Suprapubic skin (tissue), 4 donors: ENCODE measurements around the gene BDP1. TPM values are rescaled to one million over a fixed set of nuclear protein-coding genes. Genes with fewer than 3 reads are reported as not detected.
"Not testable (repeated sequence)": the region's sequence is repeated elsewhere in the genome, so short reads cannot be mapped to it uniquely, and the experiment has no call there.

ENCODE experiments used
- DNase-seq, 2 donors: peaks; one replicate each; pipeline ENCODE4 v3.0.0-alpha.2; 2019; ENCODE audit warnings: low spot score in 2 of 2
- H3K27ac ChIP-seq: fragments of 200-600 bp; sonication (generic); one replicate; pipeline ENCODE4 v1.5.1; 2019
- H3K27me3 ChIP-seq: fragments of 200-600 bp; sonication (generic); one replicate; pipeline ENCODE4 v1.5.1; 2019
- H3K36me3 ChIP-seq: fragments of 200-600 bp; sonication (generic); one replicate; pipeline ENCODE4 v1.5.1; 2019
- H3K4me1 ChIP-seq: fragments of 200-600 bp; sonication (generic); one replicate; pipeline ENCODE4 v1.5.1; 2019
- H3K4me3 ChIP-seq: fragments of 200-600 bp; sonication (generic); one replicate; pipeline ENCODE4 v1.5.1; 2019; ENCODE audit warnings: mild to moderate bottlenecking
- H3K9me3 ChIP-seq: fragments of 200-600 bp; sonication (generic); one replicate; pipeline ENCODE4 v1.5.1; 2019
- EP300 ChIP-seq: sonication (generic); formaldehyde crosslinking; IDR thresholded peaks from one replicate; pipeline ENCODE4 v1.6.1; 2017; ENCODE audit warnings: antibody characterized with exemption
- POLR2A ChIP-seq, 2 donors: fragments of 450-650 bp; IDR thresholded peaks; one replicate each; pipeline ENCODE4 v1.6.1; 2017; ENCODE audit warnings: antibody characterized with exemption in 2 of 2, mild to moderate bottlenecking in 2 of 2, moderate library complexity in 2 of 2
- POLR2AphosphoS5 ChIP-seq, 3 donors: sonication (generic); formaldehyde crosslinking; IDR thresholded peaks; one replicate each; pipeline ENCODE4 v1.6.1; 2017; ENCODE audit warnings: antibody characterized with exemption in 3 of 3
- WGBS: methylation state at CpG from one replicate; pipeline ENCODE4 v1.1.5; 2018; 5-methylcytosine and 5-hydroxymethylcytosine counted together
- total RNA-seq, 4 donors: library from RNA; depleted of rRNA; stranded (reverse); fragments of >200 nt; gene quantifications; one replicate each; pipeline ENCODE4 v1.1.0, GENCODE V29; 2016
- TF ChIP-seq, protein P1 (sequence below), 2 donors: fragments of 200-600 bp in 1 of 2; fragments of 450-650 bp in 1 of 2; sonication (generic) in 1 of 2; IDR thresholded peaks; one replicate each; pipeline ENCODE4 v1.5.1; 2016 to 2019; ENCODE audit warnings: antibody characterized with exemption in 2 of 2, mild to moderate bottlenecking in 1 of 2, moderate library complexity in 1 of 2

The BDP1 gene
- total RNA-seq, 4 donors from 2014 or later: 19.3 to 48.4 (median 30.5) TPM

DNA sequence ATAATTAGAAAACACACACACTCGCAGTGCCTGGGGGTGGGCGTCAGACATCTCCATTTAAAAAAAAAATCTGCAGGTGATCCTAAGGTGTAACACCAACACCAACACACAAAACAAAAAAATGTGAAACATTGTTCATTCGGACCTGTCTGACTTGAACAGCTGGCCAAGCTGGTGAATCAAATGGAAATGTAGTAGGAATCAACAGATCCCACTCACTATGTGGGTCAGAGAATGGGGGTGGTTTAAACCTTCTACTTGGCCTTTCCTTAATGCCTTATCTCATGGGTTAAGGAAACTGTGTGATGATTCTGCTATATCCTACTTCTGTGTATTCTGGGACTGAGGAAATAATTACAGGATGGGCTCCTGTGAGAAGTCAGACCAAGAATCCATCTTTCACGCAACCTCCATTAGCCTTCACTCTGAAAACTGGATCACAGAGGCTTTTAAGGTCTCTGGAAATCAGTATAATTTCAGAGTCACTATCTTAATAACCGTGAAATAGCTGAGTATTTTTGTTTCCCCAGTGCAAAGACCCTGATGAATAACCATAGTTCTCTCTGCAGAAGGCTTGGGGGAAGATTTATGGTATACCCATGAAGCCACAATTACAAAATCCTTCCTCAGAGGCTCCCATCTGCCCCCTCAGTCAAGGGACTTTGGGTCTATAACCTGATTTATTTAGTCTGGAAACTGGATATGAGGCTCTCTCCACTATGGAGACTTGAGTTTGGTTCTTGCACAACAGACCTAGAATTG is 114.5 kb downstream of the BDP1 start:
- no peaks in the 10 kb centered on the region for H3K4me1 ChIP-seq
- peaks cover 18% of the 10 kb centered on the region for H3K36me3 ChIP-seq
- DNase-seq: no peak
- no peak for TF ChIP-seq EP300
- no peaks in the 10 kb centered on the region for H3K27me3 ChIP-seq
- H3K27ac ChIP-seq: no peak overlapping the region
- no peak overlapping the region for H3K4me3 ChIP-seq
- no peaks in the 10 kb centered on the region for H3K9me3 ChIP-seq
- WGBS: 83% methylated on average over 5 of the region's 5 CpGs

DNA sequence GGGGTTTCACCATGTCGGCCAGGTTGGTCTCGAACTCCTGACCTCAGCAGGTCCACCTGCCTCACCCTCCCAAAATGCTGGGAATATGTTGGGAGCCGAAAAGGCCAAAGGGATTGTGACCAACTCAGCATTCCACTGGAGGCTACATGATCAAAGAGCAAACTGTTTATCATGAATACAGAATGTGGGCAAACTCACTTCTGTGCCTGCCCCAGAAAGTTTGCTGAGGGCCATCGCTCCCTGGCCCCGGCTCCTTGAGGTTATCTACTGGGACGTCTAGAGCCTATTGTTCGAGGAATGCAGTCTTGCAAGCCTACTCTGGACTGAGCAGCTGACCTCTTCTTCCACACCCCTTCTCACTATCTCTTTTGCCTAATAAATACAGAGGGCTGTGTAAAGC is 116.4 kb downstream of the BDP1 start:
- H3K9me3 ChIP-seq, H3K27me3 ChIP-seq, H3K27ac ChIP-seq, H3K4me3 ChIP-seq, H3K4me1 ChIP-seq, DNase-seq: not testable (repeated sequence)
- peaks cover 11% of the 10 kb centered on the region for H3K36me3 ChIP-seq
- 92% methylated on average over 7 of the region's 7 CpGs for WGBS

DNA sequence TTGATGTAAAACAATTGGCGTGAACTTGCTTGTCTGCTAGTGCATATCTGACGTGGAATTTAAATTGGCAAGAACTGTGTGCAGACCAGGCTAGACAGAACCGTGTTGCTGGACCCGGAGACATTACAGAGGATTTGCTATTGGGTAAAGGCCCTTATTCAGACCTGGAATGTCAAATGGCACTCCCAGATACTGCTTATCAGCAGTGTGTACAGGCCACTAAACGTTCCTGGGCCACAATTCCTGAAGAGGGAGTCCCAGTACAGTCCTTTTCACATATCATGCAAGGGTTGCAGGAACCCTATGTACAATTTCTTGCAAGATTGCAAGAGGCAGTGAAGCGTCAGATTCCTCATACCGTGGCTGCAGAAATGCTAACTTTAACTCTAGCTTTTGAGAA is 118.1 kb downstream of the BDP1 start:
- Histone ChIP-seq H3K36me3 (peaks cover 6% of the 10 kb centered on the region), H3K9me3 (no peaks in the 10 kb centered on the region), H3K4me1 (no peaks in the 10 kb centered on the region), H3K27me3 (no peaks in the 10 kb centered on the region), H3K27ac (no peak overlapping the region), H3K4me3 (no peak overlapping the region)
- TF ChIP-seq, protein P1, sequence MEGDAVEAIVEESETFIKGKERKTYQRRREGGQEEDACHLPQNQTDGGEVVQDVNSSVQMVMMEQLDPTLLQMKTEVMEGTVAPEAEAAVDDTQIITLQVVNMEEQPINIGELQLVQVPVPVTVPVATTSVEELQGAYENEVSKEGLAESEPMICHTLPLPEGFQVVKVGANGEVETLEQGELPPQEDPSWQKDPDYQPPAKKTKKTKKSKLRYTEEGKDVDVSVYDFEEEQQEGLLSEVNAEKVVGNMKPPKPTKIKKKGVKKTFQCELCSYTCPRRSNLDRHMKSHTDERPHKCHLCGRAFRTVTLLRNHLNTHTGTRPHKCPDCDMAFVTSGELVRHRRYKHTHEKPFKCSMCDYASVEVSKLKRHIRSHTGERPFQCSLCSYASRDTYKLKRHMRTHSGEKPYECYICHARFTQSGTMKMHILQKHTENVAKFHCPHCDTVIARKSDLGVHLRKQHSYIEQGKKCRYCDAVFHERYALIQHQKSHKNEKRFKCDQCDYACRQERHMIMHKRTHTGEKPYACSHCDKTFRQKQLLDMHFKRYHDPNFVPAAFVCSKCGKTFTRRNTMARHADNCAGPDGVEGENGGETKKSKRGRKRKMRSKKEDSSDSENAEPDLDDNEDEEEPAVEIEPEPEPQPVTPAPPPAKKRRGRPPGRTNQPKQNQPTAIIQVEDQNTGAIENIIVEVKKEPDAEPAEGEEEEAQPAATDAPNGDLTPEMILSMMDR (IDR thresholded peaks at IDR 0.05): no peak
- TF ChIP-seq POLR2AphosphoS5 (IDR thresholded peaks at IDR 0.05) (no peak), POLR2A (IDR thresholded peaks at IDR 0.05) (no peak)
- no peak for DNase-seq
- 80% methylated on average over 7 of the region's 7 CpGs for WGBS

DNA sequence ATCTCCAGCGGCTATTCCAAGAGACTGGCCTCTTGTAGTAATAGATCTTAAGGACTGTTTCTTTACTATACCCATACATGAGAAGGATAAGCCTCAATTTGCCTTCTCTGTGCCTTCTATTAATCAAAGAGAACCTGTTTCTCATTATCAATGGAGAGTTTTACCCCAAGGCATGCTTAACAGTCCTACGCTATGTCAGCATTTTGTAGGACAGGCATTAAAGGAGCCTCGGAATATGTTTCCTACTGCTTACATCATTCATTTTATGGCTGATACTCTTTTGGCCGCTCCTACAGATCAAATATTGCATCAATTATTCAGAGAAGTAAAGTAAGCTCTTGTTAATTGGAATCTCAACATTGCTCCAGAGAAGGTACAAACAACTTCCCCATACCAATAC is 120.1 kb downstream of the BDP1 start:
- WGBS: 87% methylated on average over 4 of the region's 4 CpGs
- H3K9me3 ChIP-seq, H3K4me3 ChIP-seq, H3K36me3 ChIP-seq, H3K27ac ChIP-seq, DNase-seq, H3K4me1 ChIP-seq, H3K27me3 ChIP-seq: not testable (repeated sequence)

DNA sequence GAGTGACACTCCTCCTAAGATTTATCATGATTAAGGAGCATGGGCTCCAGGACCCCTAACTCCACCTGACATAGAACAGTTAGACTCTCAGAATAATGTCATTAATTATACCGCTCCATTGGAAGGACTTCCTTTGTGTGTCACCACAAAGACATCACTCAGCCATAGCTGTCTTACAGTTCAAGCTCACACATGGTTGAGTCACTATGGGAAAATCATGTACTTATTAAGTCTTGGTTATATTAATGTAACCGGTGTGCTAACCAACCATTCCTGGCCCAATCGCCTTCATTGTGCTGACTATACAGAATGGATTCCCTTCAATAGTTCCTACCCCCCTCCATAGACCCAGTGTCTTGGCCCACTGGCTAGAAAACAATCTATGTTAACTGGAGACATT is 120.8 kb downstream of the BDP1 start:
- Histone ChIP-seq H3K27me3 (no peaks in the 10 kb centered on the region), H3K9me3 (no peaks in the 10 kb centered on the region), H3K4me1 (no peaks in the 10 kb centered on the region), H3K36me3 (peaks cover 6% of the 10 kb centered on the region), H3K4me3 (no peak overlapping the region), H3K27ac (no peak overlapping the region)
- no peak for TF ChIP-seq EP300
- no peak for TF ChIP-seq POLR2AphosphoS5 (IDR thresholded peaks at IDR 0.05)
- TF ChIP-seq, protein P1 (IDR thresholded peaks at IDR 0.05): no peak
- TF ChIP-seq POLR2A (IDR thresholded peaks at IDR 0.05): no peak
- no peak for DNase-seq
- WGBS: 95% methylated on average over 3 of the region's 3 CpGs

DNA sequence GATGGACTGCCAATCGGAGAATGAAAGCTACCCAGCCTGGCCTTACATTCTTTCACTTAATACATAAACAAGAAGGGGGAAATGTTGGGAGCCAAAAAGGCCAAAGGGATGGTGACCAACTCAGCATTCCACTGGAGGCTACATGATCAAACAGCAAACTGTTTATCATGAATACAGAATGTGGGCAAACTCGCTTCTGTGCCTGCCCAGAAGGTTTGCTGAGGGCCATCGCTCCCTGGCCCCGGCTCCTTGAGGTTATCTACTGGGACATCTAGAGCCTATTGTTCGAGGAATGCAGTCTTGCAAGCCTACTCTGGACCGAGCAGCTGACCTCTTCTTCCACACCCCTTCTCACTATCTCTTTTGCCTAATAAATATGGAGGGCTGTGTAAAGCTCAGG is 122.4 kb downstream of the BDP1 start:
- not testable (repeated sequence) for DNase-seq, H3K27me3 ChIP-seq, H3K36me3 ChIP-seq, H3K27ac ChIP-seq, H3K9me3 ChIP-seq, H3K4me3 ChIP-seq, H3K4me1 ChIP-seq
- 95% methylated on average over 6 of the region's 6 CpGs for WGBS

DNA sequence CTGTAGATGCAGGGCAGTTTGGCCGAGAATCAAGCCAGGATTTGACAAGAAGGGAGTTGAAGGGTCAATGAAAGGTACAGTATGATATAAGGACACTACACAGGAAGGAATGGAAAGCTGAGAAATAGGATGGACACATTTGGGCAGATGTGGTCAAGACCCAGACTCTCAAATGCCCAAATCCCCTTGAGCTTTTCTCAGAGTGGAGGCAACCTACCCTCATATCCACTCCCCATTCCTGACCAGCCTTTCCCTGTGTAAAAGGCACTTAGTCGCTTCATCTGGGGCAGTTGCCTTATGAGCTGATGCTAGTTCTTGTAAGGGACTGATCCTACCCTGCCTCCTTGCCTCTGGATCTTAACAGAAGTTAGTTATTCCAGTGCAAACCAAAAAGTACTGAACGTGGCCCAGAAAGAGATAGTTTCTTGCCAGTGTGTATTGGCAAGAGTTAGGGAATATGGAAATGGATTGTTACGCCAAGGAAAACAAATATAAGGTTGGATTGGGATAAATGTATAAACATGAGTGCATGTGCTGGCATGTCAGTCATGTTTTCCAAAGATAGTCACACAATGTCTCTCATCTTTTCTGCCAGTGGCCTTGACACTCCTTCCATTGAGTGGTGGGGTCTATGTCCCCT is 127.6 kb downstream of the BDP1 start:
- peaks cover 12% of the 10 kb centered on the region for H3K4me1 ChIP-seq
- no peak overlapping the region for H3K27ac ChIP-seq
- H3K9me3 ChIP-seq: no peaks in the 10 kb centered on the region
- WGBS: 67% methylated on average over 4 of the region's 4 CpGs
- no peak overlapping the region for H3K4me3 ChIP-seq
- DNase-seq: no peak
- TF ChIP-seq, protein P1 (IDR thresholded peaks at IDR 0.05): no peak
- no peak for TF ChIP-seq POLR2A (IDR thresholded peaks at IDR 0.05)
- no peak for TF ChIP-seq EP300
- TF ChIP-seq POLR2AphosphoS5 (IDR thresholded peaks at IDR 0.05): no peak
- H3K27me3 ChIP-seq: no peaks in the 10 kb centered on the region
- peaks cover 1% of the 10 kb centered on the region for H3K36me3 ChIP-seq
